Pancreas (tissue), 10 donors: Measurements from ENCODE around the gene PSEN2. TPM values are rescaled to one million over a fixed set of nuclear protein-coding genes. Genes with fewer than 3 reads are reported as not detected.

ENCODE experiments used
- ATAC-seq, 4 donors: fragments of 200-7000 bp; cut with Tn5 transposase; one replicate each; pipeline versions ENCODE4 v1.8.0 to v1.9.1; 2020; ENCODE audit warnings: mild to moderate bottlenecking in 4 of 4, moderate library complexity in 4 of 4
- DNase-seq, 6 donors: peaks; one replicate each; pipeline ENCODE4 v3.0.0-alpha.2; 2020
- FAIRE-seq: peaks from 2 replicates; lab custom pipeline; 2012; peaks lifted over from hg19 to GRCh38; lab: Jason Lieb, UNC
- H3K27ac ChIP-seq, 4 donors: fragments of 200-600 bp; sonication (generic); 1 replicate in 3 of 4; 2 replicates in 1 of 4; pipeline versions ENCODE4 v1.5.0 to v1.8.0; 2020
- H3K27me3 ChIP-seq, 4 donors: fragments of 200-600 bp; one replicate each; pipeline ENCODE4 v1.8.0; 2021
- H3K36me3 ChIP-seq, 3 donors: fragments of 200-600 bp; sonication (generic) in 1 of 3; one replicate each; pipeline versions ENCODE4 v1.5.0 to v1.8.0; 2020 to 2021
- H3K4me1 ChIP-seq, 3 donors: fragments of 200-600 bp; one replicate each; pipeline ENCODE4 v1.8.0; 2021
- H3K4me3 ChIP-seq, 4 donors: fragments of 200-600 bp; sonication (generic) in 2 of 4; one replicate each; pipeline versions ENCODE4 v1.5.0 to v1.8.0; 2020 to 2021
- H3K9me3 ChIP-seq, 4 donors: fragments of 200-600 bp; one replicate each; pipeline ENCODE4 v1.8.0; 2021
- CTCF ChIP-seq, 4 donors: fragments of 200-600 bp; sonication (generic) in 3 of 4; IDR thresholded peaks; one replicate each; pipeline versions ENCODE4 v1.5.0 to v1.8.0; 2021; ENCODE audit warnings: antibody characterized with exemption in 4 of 4
- WGBS, 2 donors: extraction: QIAGEN DNeasy Blood & Tissue Kit; methylation state at CpG; one replicate each; pipeline ENCODE4 v1.1.7; 2013; 5-methylcytosine and 5-hydroxymethylcytosine counted together
- intact Hi-C, 3 donors: fragments of 100-400 bp; cut with DNase I; formaldehyde crosslinking; loops; one replicate each; pipeline versions ENCODE4 v1.11.1 to v1.14.2; 2022
- polyA plus RNA-seq, 2 donors: library from polyadenylated mRNA; stranded (reverse); fragments of 200-250 nt; gene quantifications; one replicate each; pipeline ENCODE4 v1.2.3, GENCODE V29; 2013
- total RNA-seq, 6 donors: library from RNA; stranded (reverse); fragmentation: NEBNext Ultra II Directional in 4 of 6; extraction: Animal tissue kit (Norgen Biotek cat#: 25700) in 4 of 6; gene quantifications; one replicate each; pipeline versions ENCODE4 v1.2.1 to v1.2.4, GENCODE V29; 2021 to 2023
- donor health status: healthy with polysubstance abuse.
- donor health status: DM: no; HTN: no; CAD: no; lungs with moderate emphysema.
- donor health status: DM: no; HTN: no; CAD: no.
- donor health status: control.
- donor health status: control.
- donor health status: Bipolar disorder and iron deficiency.
- donor health status: DM: yes; HTN: yes; CAD: no.
- donor health status: DM: no; HTN: no; CAD: no.
- donor health status: DM: no; HTN: no; CAD: no.
- donor health status: DM: yes; HTN: yes; CAD: no.

Gene PSEN2
- total RNA-seq = 10 to 100 TPM; 36.5 to 70.2 (median 44.1) TPM
- 10 to 100 TPM; 31.4 to 37.1 TPM for polyA plus RNA-seq

GRCh38 chr1:226870401-226871279 lies at the start of gene PSEN2:
Gene PSEN2 (plus strand): TSS chr1:226870616. CDS start chr1:226881908, 11,292 bp downstream.
- ATAC-seq (peak; percentile 72 to 84 (median 81)), FAIRE-seq (no peak), DNase-seq (peak; percentile 82 to 94 (median 90))
- intact Hi-C loops = no loop called here
- Histone ChIP-seq H3K9me3 (no peaks in the 10 kb centered on the region), H3K36me3 (no peaks in the 10 kb centered on the region), H3K4me3 (peak within 1 kb of the TSS; percentile 64 to 81 (median 78)), H3K27ac (peak within 1 kb of the TSS; percentile 83 to 88 (median 86)), H3K27me3 (no peaks in the 10 kb centered on the region), H3K4me1 (peaks cover 6 to 28% (median 21%) of the 10 kb centered on the region in 3 donors)
- 0% methylated on average over 75 to 97 of the region's 97 CpGs for WGBS, 2 donors
- TF ChIP-seq CTCF (IDR thresholded peaks at IDR 0.05) = no peak

GRCh38 chr1:226820941-226821718 lies 49.3 kb upstream of the PSEN2 start:
- Histone ChIP-seq H3K4me3 (no peak overlapping the region), H3K27me3 (no peaks in the 10 kb centered on the region), H3K4me1 (no peaks in the 10 kb centered on the region), H3K27ac (peak overlapping the region in 1 of 4 donors; percentile 8), H3K9me3 (no peaks in the 10 kb centered on the region), H3K36me3 (no peaks in the 10 kb centered on the region)
- intact Hi-C loops = loop anchor here in 1 of 3 donors (10.0 kb wide), 1 partner anchor 186 kb away; no protein-coding TSS in a partner anchor
- TF ChIP-seq CTCF (IDR thresholded peaks at IDR 0.05) = no peak
- 58 to 62% methylated on average over 8 of the region's 8 CpGs for WGBS, 2 donors
- ATAC-seq (peak in 3 of 4 donors; percentile 79 to 85 (median 82)), DNase-seq (peak in 4 of 6 donors; percentile 28 to 37 (median 36)), FAIRE-seq (peak; percentile 26)

GRCh38 chr1:226821719-226822085 lies 48.7 kb upstream of the PSEN2 start:
- FAIRE-seq = no peak
- Histone ChIP-seq H3K36me3 (no peaks in the 10 kb centered on the region), H3K27ac (no peak overlapping the region), H3K4me1 (no peaks in the 10 kb centered on the region), H3K9me3 (no peaks in the 10 kb centered on the region), H3K4me3 (no peak overlapping the region), H3K27me3 (no peaks in the 10 kb centered on the region)
- intact Hi-C loops = loop anchor here in 1 of 3 donors (10.0 kb wide), 1 partner anchor 187 kb away; no protein-coding TSS in a partner anchor
- peak in 3 of 4 donors; percentile 35 to 47 (median 44) for ATAC-seq
- DNase-seq = no peak
- 54 to 63% methylated on average over 1 of the region's 1 CpG for WGBS, 2 donors
- no peak for TF ChIP-seq CTCF (IDR thresholded peaks at IDR 0.05)

- no peak for ATAC-seq
- no peak for FAIRE-seq
- intact Hi-C loops = loop anchor here in 1 of 3 donors (10.0 kb wide), 1 partner anchor 189 kb away; no protein-coding TSS in a partner anchor
- no peak for TF ChIP-seq CTCF (IDR thresholded peaks at IDR 0.05)
- no peaks in the 10 kb centered on the region for H3K9me3 ChIP-seq
- no peak for DNase-seq
- H3K36me3 ChIP-seq = no peaks in the 10 kb centered on the region
- H3K27ac ChIP-seq = no peak overlapping the region
- no peak overlapping the region for H3K4me3 ChIP-seq
- H3K4me1 ChIP-seq = no peaks in the 10 kb centered on the region
- no peaks in the 10 kb centered on the region for H3K27me3 ChIP-seq
- WGBS, 2 donors = 77 to 91% methylated on average over 5 of the region's 5 CpGs
Measured at GRCh38 chr1:226823643-226824042, 46.8 kb upstream of the PSEN2 start.
